Epithelial cell of esophagus (primary cell): ENCODE data around the gene DIAPH1.

Experiments used
- DNase-seq: peaks from one replicate; pipeline ENCODE4 v3.0.0; 2010; ENCODE audit warnings: low read depth
- H3K4me3 ChIP-seq: 2 replicates; pipeline ENCODE4 v1.5.1; 2011; ENCODE audit warnings: mild to moderate bottlenecking, low read length, control low read depth
- CTCF ChIP-seq: IDR thresholded peaks from 2 replicates; pipeline ENCODE4 v1.5.1; 2011; ENCODE audit warnings: low read depth, mild to moderate bottlenecking, low read length, control low read depth, inconsistent platforms; ENCODE audit not compliant: insufficient read depth; ENCODE audit errors: missing control alignments

Gene DIAPH1

GRCh38 chr5:141486091-141486490 lies 132.7 kb downstream of the DIAPH1 start:
- no peak overlapping the region for H3K4me3 ChIP-seq
- no peak for DNase-seq
- no peak for TF ChIP-seq CTCF

GRCh38 chr5:141485321-141486055 lies 133.3 kb downstream of the DIAPH1 start:
- H3K4me3 ChIP-seq = peak overlapping the region; percentile 42

GRCh38 chr5:141484641-141485311 lies 134.0 kb downstream of the DIAPH1 start, which contains the start of gene PCDHGC4:
PCDHGC4 (plus strand) TSS chr5:141485030; CDS start chr5:141485174, 144 bp downstream.
- peak within 1 kb of the TSS; percentile 42 for H3K4me3 ChIP-seq
- peak; percentile 19 for DNase-seq
- no peak for TF ChIP-seq CTCF

More at GRCh38 chr5:141485321-141486055, 133.3 kb downstream of the DIAPH1 start:
- no peak for DNase-seq
- no peak for TF ChIP-seq CTCF

GRCh38 chr5:141484310-141484640 lies 134.5 kb downstream of the DIAPH1 start:
- no peak for DNase-seq
- TF ChIP-seq CTCF = no peak
- H3K4me3 ChIP-seq = peak overlapping the region; percentile 42

GRCh38 chr5:141483902-141484301 lies 134.9 kb downstream of the DIAPH1 start:
- no peak overlapping the region for H3K4me3 ChIP-seq
- no peak for TF ChIP-seq CTCF
- DNase-seq = no peak

- DNase-seq = no peak
- TF ChIP-seq CTCF = no peak
- no peak overlapping the region for H3K4me3 ChIP-seq
These were observed 139.0 kb downstream of the DIAPH1 start for GRCh38 chr5:141479776-141480175.
